GM23248 (cell line): Measurements from ENCODE around the gene KCNJ10. TPM values are rescaled to one million over a fixed set of nuclear protein-coding genes. Genes with fewer than 3 reads are reported as not detected.

Experiments used
- DNase-seq: peaks from one replicate; pipeline ENCODE4 v3.0.0-alpha.2; 2015
- H2AFZ ChIP-seq: fragments of 200-600 bp; sonication (generic); 2 replicates; pipeline ENCODE4 v1.6.1; 2016; ENCODE audit warnings: antibody characterized with exemption
- H3F3A ChIP-seq: fragments of 200-600 bp; sonication (generic); 2 replicates; pipeline ENCODE4 v1.6.1; 2016; ENCODE audit warnings: mild to moderate bottlenecking, antibody characterized with exemption, mixed run types; ENCODE audit not compliant: insufficient read depth
- H3K27ac ChIP-seq: fragments of 200-600 bp; sonication (generic); 2 replicates; pipeline ENCODE4 v1.5.1; 2016; ENCODE audit warnings: mild to moderate bottlenecking
- H3K27me3 ChIP-seq: fragments of 200-600 bp; sonication (generic); replicated peaks from 2 replicates; pipeline ENCODE4 v1.6.1; 2016; ENCODE audit warnings: mild to moderate bottlenecking; ENCODE audit not compliant: insufficient read depth
- H3K36me3 ChIP-seq: fragments of 200-600 bp; sonication (generic); 2 replicates; pipeline ENCODE4 v1.6.1; 2016; ENCODE audit warnings: low read depth, mild to moderate bottlenecking
- H3K4me1 ChIP-seq: fragments of 200-600 bp; sonication (generic); 2 replicates; pipeline ENCODE4 v1.6.1; 2016; ENCODE audit warnings: mild to moderate bottlenecking; ENCODE audit not compliant: insufficient read depth
- H3K4me2 ChIP-seq: fragments of 200-600 bp; sonication (generic); one replicate; pipeline ENCODE4 v1.6.1; 2016; ENCODE audit warnings: mild to moderate bottlenecking; ENCODE audit not compliant: unreplicated experiment
- H3K4me3 ChIP-seq: fragments of 200-600 bp; sonication (generic); 2 replicates; pipeline ENCODE4 v1.5.1; 2016; ENCODE audit warnings: mild to moderate bottlenecking
- H3K79me2 ChIP-seq: fragments of 200-600 bp; sonication (generic); 2 replicates; pipeline ENCODE4 v1.6.1; 2016; ENCODE audit warnings: mild to moderate bottlenecking; ENCODE audit not compliant: insufficient read depth
- H3K9ac ChIP-seq: fragments of 200-600 bp; sonication (generic); 2 replicates; pipeline ENCODE4 v1.6.1; 2016; ENCODE audit warnings: mild to moderate bottlenecking
- H3K9me2 ChIP-seq: fragments of 200-600 bp; sonication (generic); 2 replicates; pipeline ENCODE4 v1.6.1; 2016; ENCODE audit warnings: mixed run types, mild to moderate bottlenecking, moderate library complexity; ENCODE audit not compliant: insufficient read depth
- H3K9me3 ChIP-seq: fragments of 200-600 bp; sonication (generic); one replicate; pipeline ENCODE4 v1.6.1; 2017; ENCODE audit warnings: low read depth
- H4K20me1 ChIP-seq: fragments of 200-600 bp; sonication (generic); 2 replicates; pipeline ENCODE4 v1.6.0; 2016; ENCODE audit not compliant: insufficient read depth
- EZH2 ChIP-seq: fragments of 200-600 bp; sonication (generic); IDR thresholded peaks from 2 replicates; pipeline ENCODE4 v1.6.1; 2018; ENCODE audit warnings: antibody characterized with exemption, mild to moderate bottlenecking; ENCODE audit not compliant: insufficient read depth, poor library complexity, severe bottlenecking
- EZH2phosphoT487 ChIP-seq: fragments of 200-600 bp; sonication (generic); IDR thresholded peaks from 2 replicates; pipeline ENCODE4 v1.6.1; 2018; ENCODE audit warnings: antibody characterized with exemption, moderate library complexity, mild to moderate bottlenecking, low read depth; ENCODE audit not compliant: insufficient read depth
- WGBS, 2 experiments: methylation state at CpG; one replicate each; pipeline ENCODE4 v1.1.6; 2015 to 2017; ENCODE audit warnings: low lambda C conversion rate in 2 of 2, low coverage in 1 of 2; ENCODE audit errors: missing lambda C conversion rate in 2 of 2; 5-methylcytosine and 5-hydroxymethylcytosine counted together
- in situ Hi-C: fragments of 300-500 bp; cut with MboI; formaldehyde crosslinking; loops from 2 replicates; pipeline ENCODE4 v1.15.0; 2020
- polyA plus RNA-seq: library from polyadenylated mRNA; unstranded; fragments of >200 nt; fragmentation: Nextera tagmentation; extraction: Ambion mirVana; gene quantifications from 2 replicates; pipeline ENCODE4 v1.2.1, GENCODE V29; 2016
- total RNA-seq: library from RNA; depleted of rRNA; stranded (reverse); fragments of >200 nt; shearing (Covaris generic); gene quantifications from 2 replicates; pipeline ENCODE4 v1.2.3, GENCODE V29; 2014

KCNJ10 gene
- total and polyA plus RNA-seq, 2 experiments from 2014 or later = not detected

DNA sequence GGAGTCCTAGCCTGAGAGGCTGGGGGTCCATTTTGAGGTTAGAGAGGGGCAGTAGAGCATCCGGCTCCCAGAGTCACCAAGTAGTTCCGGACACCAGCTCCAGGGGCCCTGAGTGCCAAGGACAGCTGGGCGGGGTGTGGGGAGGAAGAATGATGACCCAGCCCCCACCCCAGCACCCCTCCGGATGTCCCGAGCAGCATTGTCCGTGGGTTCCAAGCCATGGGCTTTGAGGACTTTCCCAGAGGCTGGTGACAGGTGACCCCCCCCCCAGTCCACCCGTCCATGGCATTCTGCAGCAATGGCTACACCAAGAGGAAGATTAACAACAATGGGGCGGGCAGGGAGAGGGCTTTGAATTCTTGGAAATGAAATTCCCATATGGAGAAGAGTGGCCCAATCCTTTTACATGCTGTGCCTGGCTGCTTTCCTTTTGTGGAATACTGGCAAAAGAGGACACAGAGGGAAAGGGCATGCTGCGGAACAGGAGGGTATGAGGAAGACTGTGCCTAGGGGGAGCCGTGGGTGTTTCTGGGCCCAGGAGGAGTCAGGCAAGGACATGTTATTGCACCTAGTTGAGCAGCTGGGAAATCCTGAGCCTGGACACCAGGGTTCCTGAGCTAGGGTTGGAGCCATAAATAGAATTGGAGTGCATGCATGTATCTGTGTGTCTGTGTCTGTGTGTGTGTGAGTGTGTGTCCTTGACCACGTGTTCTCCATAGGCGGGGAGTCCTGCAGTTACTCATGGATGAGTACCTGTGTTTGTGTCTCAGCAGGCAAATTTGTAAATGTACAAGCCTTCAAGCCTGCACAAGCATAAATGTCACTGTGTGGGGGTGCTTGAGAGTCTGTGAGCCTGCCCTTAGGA is 46.6 kb upstream of the KCNJ10 start:
- no peak overlapping the region for H3K4me2 ChIP-seq
- peak; percentile 46 for DNase-seq
- H3F3A ChIP-seq = no peaks in the 10 kb centered on the region
- no peaks in the 10 kb centered on the region for H3K27me3 ChIP-seq
- no peaks in the 10 kb centered on the region for H3K79me2 ChIP-seq
- 57 to 62% methylated on average over 11 to 12 of the region's 12 CpGs for WGBS, 2 experiments
- no peaks in the 10 kb centered on the region for H3K9me3 ChIP-seq
- no peaks in the 10 kb centered on the region for H3K9me2 ChIP-seq
- TF ChIP-seq EZH2 = no peak
- no peak for TF ChIP-seq EZH2phosphoT487
- H3K27ac ChIP-seq = no peak overlapping the region
- H3K4me3 ChIP-seq = no peak overlapping the region
- H4K20me1 ChIP-seq = no peaks in the 10 kb centered on the region
- in situ Hi-C loops = no loop called here
- H3K9ac ChIP-seq = no peak overlapping the region
- no peaks in the 10 kb centered on the region for H3K36me3 ChIP-seq
- no peak overlapping the region for H2AFZ ChIP-seq
- H3K4me1 ChIP-seq = peaks cover 10% of the 10 kb centered on the region

DNA sequence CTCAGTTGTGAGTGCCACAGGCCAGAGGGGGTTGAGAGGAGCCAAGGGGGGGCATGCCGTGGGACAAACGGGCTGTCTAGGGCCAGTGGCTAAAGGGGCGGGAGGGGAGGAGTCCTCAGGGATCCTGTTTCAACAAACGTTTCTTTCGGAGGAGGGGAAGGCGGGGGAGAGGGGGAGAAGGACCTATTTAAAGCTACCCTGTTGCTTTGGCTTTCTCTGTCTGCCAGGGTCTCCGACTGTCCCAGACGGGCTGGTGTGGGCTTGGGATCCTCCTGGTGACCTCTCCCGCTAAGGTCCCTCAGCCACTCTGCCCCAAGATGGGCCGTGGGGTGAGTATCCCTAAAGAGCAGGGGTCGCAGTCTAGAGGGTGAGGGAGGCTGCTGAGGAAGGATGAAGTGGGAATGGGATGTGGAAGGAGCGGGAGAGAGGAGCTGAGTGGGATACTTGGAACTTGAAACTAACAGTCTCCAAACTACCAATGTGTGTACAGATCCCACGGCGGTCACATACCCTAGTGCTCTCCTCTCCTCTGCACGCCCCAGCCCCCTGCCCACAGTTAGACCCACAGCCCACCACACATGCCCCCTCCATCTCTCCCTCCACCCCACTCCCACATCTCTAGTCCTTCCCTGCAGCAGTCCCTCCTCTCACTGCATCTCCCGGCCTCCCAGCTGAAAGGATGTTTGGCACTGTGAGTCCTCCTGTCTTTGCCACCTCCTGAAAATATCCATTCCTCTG is 45.8 kb upstream of the KCNJ10 start, which contains the start of gene ATP1A2:
TSS of gene ATP1A2 (plus strand) at position 215 of the 738 bp plus-strand sequence. CDS start at position 318, 103 bp downstream.
- TF ChIP-seq EZH2phosphoT487 (no peak), EZH2 (no peak)
- Histone ChIP-seq H3K27me3 (no peaks in the 10 kb centered on the region), H3K36me3 (no peaks in the 10 kb centered on the region), H3K79me2 (no peaks in the 10 kb centered on the region), H3K27ac (no peak within 1 kb of the TSS), H3K4me1 (peaks cover 10% of the 10 kb centered on the region), H3K9me2 (no peaks in the 10 kb centered on the region), H3K4me3 (no peak within 1 kb of the TSS), H3F3A (no peaks in the 10 kb centered on the region), H3K4me2 (no peak within 1 kb of the TSS), H3K9me3 (no peaks in the 10 kb centered on the region), H4K20me1 (no peaks in the 10 kb centered on the region), H2AFZ (no peak within 1 kb of the TSS), H3K9ac (no peak within 1 kb of the TSS)
- no peak for DNase-seq
- 45 to 54% methylated on average over 9 to 16 of the region's 16 CpGs for WGBS, 2 experiments
- in situ Hi-C loops = no loop called here

DNA sequence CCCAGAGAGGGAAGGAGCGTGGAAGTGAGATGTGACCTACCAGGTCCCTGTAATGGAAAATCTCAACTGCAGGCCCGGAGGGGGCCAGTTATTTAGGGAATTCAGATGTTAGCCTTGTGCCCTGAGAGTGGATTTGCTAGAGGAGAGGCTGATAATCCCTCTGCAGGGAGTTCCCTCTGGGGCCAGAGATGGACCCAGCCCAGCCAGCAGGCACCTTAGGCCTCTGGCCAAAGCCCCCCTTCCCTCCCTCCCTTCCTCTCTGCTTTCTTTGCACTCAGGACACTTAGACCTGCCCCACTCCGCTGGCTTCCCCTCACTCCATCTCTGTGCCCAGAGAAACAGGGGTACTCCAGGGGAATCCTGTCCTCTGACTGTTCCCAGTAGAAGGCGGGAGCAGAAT is 44.1 kb upstream of the KCNJ10 start:
- no peak for DNase-seq
- no peaks in the 10 kb centered on the region for H3K27me3 ChIP-seq
- WGBS, 2 experiments = 87 to 95% methylated on average over 4 of the region's 4 CpGs
- H3K4me3 ChIP-seq = no peak overlapping the region
- no peaks in the 10 kb centered on the region for H3K79me2 ChIP-seq
- no peak overlapping the region for H2AFZ ChIP-seq
- H3K9ac ChIP-seq = no peak overlapping the region
- no peaks in the 10 kb centered on the region for H4K20me1 ChIP-seq
- H3K27ac ChIP-seq = no peak overlapping the region
- H3K36me3 ChIP-seq = no peaks in the 10 kb centered on the region
- in situ Hi-C loops = no loop called here
- H3K4me2 ChIP-seq = no peak overlapping the region
- TF ChIP-seq EZH2phosphoT487 (no peak), EZH2 (no peak)
- H3K9me2 ChIP-seq = no peaks in the 10 kb centered on the region
- H3K9me3 ChIP-seq = no peaks in the 10 kb centered on the region
- H3K4me1 ChIP-seq = peaks cover 10% of the 10 kb centered on the region
- H3F3A ChIP-seq = no peaks in the 10 kb centered on the region

DNA sequence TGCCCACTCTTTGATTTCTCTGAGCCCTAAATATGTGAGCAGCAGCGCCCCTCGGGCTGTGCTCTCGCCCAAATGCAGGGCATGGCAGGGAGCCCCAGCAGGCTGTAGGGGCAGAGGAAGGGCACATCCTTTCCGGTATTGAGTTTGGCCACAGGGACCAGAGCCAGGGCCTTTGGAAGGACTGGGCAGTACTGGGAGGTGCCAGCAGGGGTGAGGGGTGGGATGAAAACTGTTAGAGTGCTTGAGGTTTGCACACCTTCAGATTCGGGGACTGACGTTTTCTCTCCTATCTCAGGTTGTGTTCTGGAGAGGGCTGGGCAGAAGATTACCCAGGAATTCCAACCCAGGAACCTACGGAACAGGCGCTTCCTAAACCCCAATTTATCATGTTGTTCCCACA is 43.4 kb upstream of the KCNJ10 start:
- Histone ChIP-seq H3K27ac (no peak overlapping the region), H4K20me1 (no peaks in the 10 kb centered on the region), H3K36me3 (no peaks in the 10 kb centered on the region), H3K9me3 (no peaks in the 10 kb centered on the region), H3K9me2 (no peaks in the 10 kb centered on the region), H3K79me2 (no peaks in the 10 kb centered on the region), H3K4me1 (peaks cover 10% of the 10 kb centered on the region), H2AFZ (no peak overlapping the region), H3K27me3 (no peaks in the 10 kb centered on the region), H3F3A (no peaks in the 10 kb centered on the region), H3K9ac (no peak overlapping the region), H3K4me2 (no peak overlapping the region), H3K4me3 (no peak overlapping the region)
- in situ Hi-C loops = no loop called here
- no peak for TF ChIP-seq EZH2
- no peak for TF ChIP-seq EZH2phosphoT487
- 74 to 81% methylated on average over 8 of the region's 8 CpGs for WGBS, 2 experiments
- DNase-seq = no peak
